PFSK-1 (cell line): ENCODE results near the gene XXYLT1.

ENCODE experiments used
- FOXP2 ChIP-seq: optimal IDR thresholded peaks from 2 replicates; pipeline ENCODE3; 2011; ENCODE audit warnings: borderline replicate concordance, control low read depth, inconsistent platforms; ENCODE audit not compliant: insufficient read depth; ENCODE audit errors: extremely low read length, extremely low read depth
- POLR2AphosphoS5 ChIP-seq: IDR thresholded peaks from 2 replicates; pipeline ENCODE4 v1.6.1; 2012; ENCODE audit warnings: low read depth, mild to moderate bottlenecking, control low read depth, low read length, moderate library complexity
- REST ChIP-seq, 2 experiments: IDR thresholded peaks; 2 replicates each; pipeline versions ENCODE4 v1.6.1 to v1.8.0; 2011 to 2012; ENCODE audit warnings: low read depth in 2 of 2, low read length in 2 of 2, control low read depth in 1 of 2, inconsistent platforms in 1 of 2, mild to moderate bottlenecking in 1 of 2, moderate library complexity in 1 of 2; ENCODE audit not compliant: insufficient read depth in 1 of 2
- SIN3A ChIP-seq: IDR thresholded peaks from 2 replicates; pipeline ENCODE4 v1.6.1; 2012; ENCODE audit warnings: mild to moderate bottlenecking, low read length, moderate library complexity, borderline replicate concordance; ENCODE audit not compliant: insufficient read depth
- TAF1 ChIP-seq: IDR thresholded peaks from 2 replicates; pipeline ENCODE4 v1.6.1; 2012; ENCODE audit warnings: low read length, control low read depth, borderline replicate concordance; ENCODE audit not compliant: insufficient read depth

GRCh38 chr3:195238586-195239118 lies 32.3 kb downstream of the XXYLT1 start:
- TF ChIP-seq POLR2AphosphoS5 (no peak), TAF1 (0 out of 2 replicates have a peak, but pooled peaks have one; percentile 27), REST (IDR thresholded peaks at IDR 0.05; ENCODE audit: insufficient read depth in 1 of 2, low read depth in 2 of 2, low read length in 2 of 2) (no peak), SIN3A (no peak), FOXP2 (no peak)
